ENCODE measurements around the gene CACNA1C. TPM values are rescaled to one million over a fixed set of nuclear protein-coding genes. Genes with fewer than 3 reads are reported as not detected.

CACNA1C gene
- total RNA-seq, 2 experiments from 2014 or later: 0.05 to 0.08 TPM

GRCh38 chr12:2697057-2697800, 644.4 kb downstream of the CACNA1C start:
- Mint-ChIP-seq H3K27ac (no peak overlapping the region), H3K9me3 (no peaks in the 10 kb centered on the region), H3K4me1 (ENCODE audit: low read depth) (peaks cover 18% of the 10 kb centered on the region), H3K27me3 (peaks cover 30% of the 10 kb centered on the region), H3K36me3 (ENCODE audit: low read depth) (peaks cover 2% of the 10 kb centered on the region), H3K4me3 (no peak overlapping the region)
- intact Hi-C loops (cut with DNase I, micrococcal nuclease): loop anchor here in 1 of 2 experiments (5.0 to 10.0 kb wide), 2 partner anchors 385 to 902 kb away; no protein-coding TSS in a partner anchor
- ChIA-PET CTCF (interaction anchor here (0.6 kb wide), 1 partner anchor 25 kb away, joined by 3 read pairs; no protein-coding TSS in a partner anchor), POLR2A (no interaction called here)
- Histone ChIP-seq H3K4me3 (ENCODE audit: low read length) (no peak overlapping the region), H3K27me3 (ENCODE audit: control insufficient read depth in 1 of 2, insufficient read depth in 2 of 2, low read length in 2 of 2) (peaks cover 0 to 10% of the 10 kb centered on the region in 2 experiments), H3K4me1 (ENCODE audit: insufficient read depth, low read length) (peaks cover 10% of the 10 kb centered on the region), H3K9me3 (ENCODE audit: control insufficient read depth in 1 of 2, insufficient read depth in 1 of 2, low read length in 2 of 2) (no peaks in the 10 kb centered on the region), H3K27ac (ENCODE audit: low read depth in 1 of 2, low read length in 2 of 2) (no peak overlapping the region), H3K36me3 (ENCODE audit: insufficient read depth, low read length) (no peaks in the 10 kb centered on the region)
- TF ChIP-seq, protein P1, sequence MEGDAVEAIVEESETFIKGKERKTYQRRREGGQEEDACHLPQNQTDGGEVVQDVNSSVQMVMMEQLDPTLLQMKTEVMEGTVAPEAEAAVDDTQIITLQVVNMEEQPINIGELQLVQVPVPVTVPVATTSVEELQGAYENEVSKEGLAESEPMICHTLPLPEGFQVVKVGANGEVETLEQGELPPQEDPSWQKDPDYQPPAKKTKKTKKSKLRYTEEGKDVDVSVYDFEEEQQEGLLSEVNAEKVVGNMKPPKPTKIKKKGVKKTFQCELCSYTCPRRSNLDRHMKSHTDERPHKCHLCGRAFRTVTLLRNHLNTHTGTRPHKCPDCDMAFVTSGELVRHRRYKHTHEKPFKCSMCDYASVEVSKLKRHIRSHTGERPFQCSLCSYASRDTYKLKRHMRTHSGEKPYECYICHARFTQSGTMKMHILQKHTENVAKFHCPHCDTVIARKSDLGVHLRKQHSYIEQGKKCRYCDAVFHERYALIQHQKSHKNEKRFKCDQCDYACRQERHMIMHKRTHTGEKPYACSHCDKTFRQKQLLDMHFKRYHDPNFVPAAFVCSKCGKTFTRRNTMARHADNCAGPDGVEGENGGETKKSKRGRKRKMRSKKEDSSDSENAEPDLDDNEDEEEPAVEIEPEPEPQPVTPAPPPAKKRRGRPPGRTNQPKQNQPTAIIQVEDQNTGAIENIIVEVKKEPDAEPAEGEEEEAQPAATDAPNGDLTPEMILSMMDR (IDR thresholded peaks at IDR 0.05): no peak
- ATAC-seq (ENCODE audit: poor library complexity) (no peak), DNase-seq (no peak)

DNA sequence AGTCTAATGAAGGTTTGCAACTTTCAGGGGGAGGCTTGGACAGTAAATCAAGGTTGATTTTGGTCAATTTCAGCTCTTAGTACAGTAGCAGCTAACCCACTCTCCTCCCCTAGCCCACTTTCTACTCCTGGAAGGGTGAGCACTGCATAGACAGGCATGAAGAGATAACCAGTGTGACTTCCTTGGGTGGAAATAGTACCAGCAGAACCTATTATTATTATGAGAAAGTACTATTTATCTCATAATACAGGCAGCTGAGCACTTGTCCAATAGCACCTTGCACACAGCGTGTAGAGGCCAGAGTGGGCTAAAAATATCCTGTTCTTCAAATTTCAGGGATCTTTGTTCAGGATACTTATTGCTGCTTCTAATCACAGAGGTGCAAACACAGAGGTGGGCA, 645.8 kb downstream of the CACNA1C start:
- H3K27ac Mint-ChIP-seq: no peak overlapping the region
- no peaks in the 10 kb centered on the region for H3K9me3 ChIP-seq (ENCODE audit: control insufficient read depth in 1 of 2, insufficient read depth in 1 of 2, low read length in 2 of 2)
- H3K4me1 ChIP-seq (ENCODE audit: insufficient read depth, low read length): peaks cover under 1% of the 10 kb centered on the region
- peaks cover 30% of the 10 kb centered on the region for H3K27me3 Mint-ChIP-seq
- intact Hi-C loops (cut with DNase I, micrococcal nuclease): loop anchor here in 1 of 2 experiments (5.0 to 10.0 kb wide), 2 partner anchors 384 to 904 kb away; no protein-coding TSS in a partner anchor
- peaks cover 5% of the 10 kb centered on the region for H3K4me1 Mint-ChIP-seq (ENCODE audit: low read depth)
- TF ChIP-seq, protein P1 (IDR thresholded peaks at IDR 0.05): no peak
- no peaks in the 10 kb centered on the region for H3K36me3 Mint-ChIP-seq (ENCODE audit: low read depth)
- peaks cover 0 to 10% of the 10 kb centered on the region in 2 experiments for H3K27me3 ChIP-seq (ENCODE audit: control insufficient read depth in 1 of 2, insufficient read depth in 2 of 2, low read length in 2 of 2)
- no peak overlapping the region for H3K27ac ChIP-seq (ENCODE audit: low read depth in 1 of 2, low read length in 2 of 2)
- no peak overlapping the region for H3K4me3 Mint-ChIP-seq
- CTCF ChIA-PET: no interaction called here
- no peaks in the 10 kb centered on the region for H3K36me3 ChIP-seq (ENCODE audit: insufficient read depth, low read length)
- POLR2A ChIA-PET: no interaction called here
- no peak overlapping the region for H3K4me3 ChIP-seq (ENCODE audit: low read length)
- ATAC-seq (ENCODE audit: poor library complexity) (no peak), DNase-seq (no peak)
- no peaks in the 10 kb centered on the region for H3K9me3 Mint-ChIP-seq

DNA sequence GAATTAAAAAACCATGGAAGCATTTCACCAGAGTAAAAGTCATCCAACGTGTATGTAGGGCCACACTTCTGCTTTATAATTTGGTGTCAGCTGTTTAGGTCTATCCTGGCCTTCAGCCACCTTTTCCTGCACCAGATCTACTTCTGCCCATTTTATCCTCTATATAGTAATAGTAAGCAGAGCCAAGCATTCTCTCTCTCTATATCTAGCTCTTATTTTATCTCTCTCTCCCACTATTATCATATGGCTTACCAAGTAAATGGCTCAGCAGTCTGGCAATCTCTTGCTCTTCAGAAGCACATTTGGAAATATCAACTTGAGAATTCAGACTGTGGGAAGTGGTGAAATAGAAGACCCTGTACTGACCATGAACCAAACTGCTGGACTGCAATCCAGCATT, 657.9 kb downstream of the CACNA1C start:
- ChIA-PET CTCF (no interaction called here), POLR2A (no interaction called here)
- Histone ChIP-seq H3K27me3 (ENCODE audit: control insufficient read depth in 1 of 2, insufficient read depth in 2 of 2, low read length in 2 of 2) (peaks cover 0 to 3% of the 10 kb centered on the region in 2 experiments), H3K4me3 (ENCODE audit: low read length) (no peak overlapping the region), H3K9me3 (ENCODE audit: control insufficient read depth in 1 of 2, insufficient read depth in 1 of 2, low read length in 2 of 2) (peaks cover 0 to 18% of the 10 kb centered on the region in 2 experiments), H3K4me1 (ENCODE audit: insufficient read depth, low read length) (no peaks in the 10 kb centered on the region), H3K27ac (ENCODE audit: low read depth in 1 of 2, low read length in 2 of 2) (no peak overlapping the region), H3K36me3 (ENCODE audit: insufficient read depth, low read length) (no peaks in the 10 kb centered on the region)
- Mint-ChIP-seq H3K4me3 (no peak overlapping the region), H3K27me3 (peaks cover 22% of the 10 kb centered on the region), H3K9me3 (peaks cover 16% of the 10 kb centered on the region), H3K4me1 (ENCODE audit: low read depth) (no peaks in the 10 kb centered on the region), H3K36me3 (ENCODE audit: low read depth) (no peaks in the 10 kb centered on the region), H3K27ac (no peak overlapping the region)
- DNase-seq (no peak), ATAC-seq (ENCODE audit: poor library complexity) (no peak)
- intact Hi-C loops (cut with DNase I, micrococcal nuclease): no loop called here
- TF ChIP-seq, protein P1 (IDR thresholded peaks at IDR 0.05): no peak

All from CD4-positive, alpha-beta T cell (primary cell).